Upper lobe of left lung (tissue), 4 donors: ENCODE results near the gene ALLC.

Source experiments
- CTCF ChIP-seq, 6 experiments: fragments of 450-650 bp in 4 of 6; fragments of 200-600 bp in 2 of 6; sonication (generic) in 2 of 6; IDR thresholded peaks; one replicate each; pipeline ENCODE4 v1.5.1; 2016 to 2019; ENCODE audit warnings: antibody characterized with exemption in 6 of 6
- EP300 ChIP-seq, 4 donors: sonication (generic); formaldehyde crosslinking; IDR thresholded peaks; one replicate each; pipeline ENCODE4 v1.5.1; 2017; ENCODE audit warnings: antibody characterized with exemption in 4 of 4, control low read depth in 2 of 4

DNA sequence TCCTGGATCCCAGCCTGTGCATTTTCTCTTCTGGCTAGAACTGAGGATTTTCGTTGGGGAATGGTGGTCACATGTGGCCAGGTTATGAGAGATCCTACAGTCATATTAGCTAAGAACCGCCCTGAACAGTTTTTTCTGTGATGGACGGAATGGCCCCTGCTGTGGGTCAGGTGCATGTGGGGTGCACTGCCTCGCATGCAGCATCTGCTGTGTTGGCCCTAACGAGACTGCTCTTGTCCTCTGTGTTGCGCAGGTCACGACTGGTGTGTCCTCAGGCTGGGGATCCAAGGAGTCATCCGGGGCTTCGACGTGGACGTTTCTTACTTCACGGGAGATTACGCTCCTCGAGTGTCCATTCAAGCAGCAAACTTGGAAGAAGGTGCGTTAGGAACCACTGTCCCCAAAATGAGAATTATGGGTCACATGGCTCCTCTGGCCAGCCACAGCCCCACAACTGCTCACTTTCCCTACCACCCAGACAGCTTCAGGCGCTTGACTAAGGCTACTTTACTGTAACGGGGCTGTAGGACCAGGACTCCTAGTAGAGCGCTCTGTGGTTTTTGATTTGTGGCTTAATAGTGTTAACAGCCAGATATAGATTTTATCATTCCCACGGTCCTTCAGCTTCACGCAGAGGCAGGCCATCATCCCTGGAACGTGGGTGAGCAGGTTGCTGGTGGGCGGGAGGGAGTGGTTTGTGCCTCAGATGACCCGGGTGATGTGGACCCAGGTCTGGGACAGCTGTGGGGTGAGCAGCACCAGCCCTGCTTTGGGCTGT lies 21.8 kb downstream of the ALLC start:
- TF ChIP-seq EP300 (IDR thresholded peaks at IDR 0.05) (no peak), CTCF (IDR thresholded peaks at IDR 0.05) (no peak)
